ENCODE data around the gene RORC.

Gene RORC

GRCh38 chr1:151809290-151809984 lies 22.2 kb downstream of the RORC start:
- TF ChIP-seq ZFP30 (CRISPR knock-in tag; IDR thresholded peaks at IDR 0.05) (no peak), TOX (CRISPR knock-in tag; IDR thresholded peaks at IDR 0.05; ENCODE audit: borderline replicate concordance) (no peak), CREB5 (CRISPR knock-in tag; IDR thresholded peaks at IDR 0.05; ENCODE audit: low read depth) (no peak), ISL1 (CRISPR knock-in tag; IDR thresholded peaks at IDR 0.05) (no peak), ARNTL (CRISPR knock-in tag; IDR thresholded peaks at IDR 0.05; ENCODE audit: borderline replicate concordance, low read depth) (no peak), ZFP3 (CRISPR knock-in tag; IDR thresholded peaks at IDR 0.05) (no peak), ZNF565 (CRISPR knock-in tag; conservative IDR thresholded peaks at IDR 0.05; ENCODE audit: low read depth) (no peak), OSR1 (CRISPR knock-in tag; IDR thresholded peaks at IDR 0.05) (no peak)
- ATAC-seq = no peak

GRCh38 chr1:151807766-151808165 lies 23.8 kb downstream of the RORC start:
- ATAC-seq = no peak
- TF ChIP-seq PPARA (CRISPR knock-in tag; IDR thresholded peaks at IDR 0.05; ENCODE audit: borderline replicate concordance) (no peak), GLIS3 (CRISPR knock-in tag; IDR thresholded peaks at IDR 0.05) (no peak), TSHZ2 (CRISPR knock-in tag; IDR thresholded peaks at IDR 0.05) (no peak), ZNF70 (CRISPR knock-in tag; IDR thresholded peaks at IDR 0.05) (no peak), OSR1 (CRISPR knock-in tag; IDR thresholded peaks at IDR 0.05) (no peak)

- no peak for ATAC-seq
- no peak for TF ChIP-seq ZNF8 (CRISPR knock-in tag; IDR thresholded peaks at IDR 0.05)
- no peak for TF ChIP-seq ZFP3 (CRISPR knock-in tag; IDR thresholded peaks at IDR 0.05)
- no peak for TF ChIP-seq PATZ1 (CRISPR knock-in tag; IDR thresholded peaks at IDR 0.05; ENCODE audit: borderline replicate concordance)
- TF ChIP-seq TOX (CRISPR knock-in tag; IDR thresholded peaks at IDR 0.05; ENCODE audit: borderline replicate concordance) = no peak
- TF ChIP-seq ISL1 (CRISPR knock-in tag; IDR thresholded peaks at IDR 0.05) = no peak
- TF ChIP-seq GLIS3 (CRISPR knock-in tag; IDR thresholded peaks at IDR 0.05) = no peak
These were observed 24.5 kb downstream of the RORC start for GRCh38 chr1:151807131-151807530.

GRCh38 chr1:151806170-151806569 lies 25.4 kb downstream of the RORC start:
- ATAC-seq = no peak
- TF ChIP-seq PPARA (CRISPR knock-in tag; IDR thresholded peaks at IDR 0.05; ENCODE audit: borderline replicate concordance) (no peak), SNAI2 (CRISPR knock-in tag; IDR thresholded peaks at IDR 0.05) (no peak), PATZ1 (CRISPR knock-in tag; IDR thresholded peaks at IDR 0.05; ENCODE audit: borderline replicate concordance) (no peak), TCF4 (CRISPR knock-in tag; IDR thresholded peaks at IDR 0.05; ENCODE audit: borderline replicate concordance) (no peak), OSR1 (CRISPR knock-in tag; IDR thresholded peaks at IDR 0.05) (no peak), TOX (CRISPR knock-in tag; IDR thresholded peaks at IDR 0.05; ENCODE audit: borderline replicate concordance) (no peak), ZNF70 (CRISPR knock-in tag; IDR thresholded peaks at IDR 0.05) (no peak), POU6F1 (CRISPR knock-in tag; IDR thresholded peaks at IDR 0.05; ENCODE audit: borderline replicate concordance, low read depth) (no peak), TSHZ2 (CRISPR knock-in tag; IDR thresholded peaks at IDR 0.05) (no peak), BACH2 (CRISPR knock-in tag; IDR thresholded peaks at IDR 0.05; ENCODE audit: borderline replicate concordance) (no peak), ESRRG (CRISPR knock-in tag; IDR thresholded peaks at IDR 0.05) (no peak), CSRNP3 (CRISPR knock-in tag; IDR thresholded peaks at IDR 0.05) (no peak), GLIS3 (CRISPR knock-in tag; IDR thresholded peaks at IDR 0.05) (no peak), ZNF565 (CRISPR knock-in tag; conservative IDR thresholded peaks at IDR 0.05; ENCODE audit: low read depth) (no peak), ZC3H10 (CRISPR knock-in tag; IDR thresholded peaks at IDR 0.05) (no peak)

Data from SK-N-SH treated with all-trans-retinoic acid at 6 μM for 48 hours (cell line).